NCI-H1694 treated with DMSO at 0.1 percent for 48 hours (cell line): ENCODE data around the gene SLC9C1.
A peak's percentile ranks its signal among the peaks of the same experiment; 100 is the strongest.
"Not testable (repeated sequence)": the region's sequence is repeated elsewhere in the genome, so short reads cannot be mapped to it uniquely, and the experiment has no call there.

Source experiments
- DNase-seq: peaks from one replicate; lab custom pipeline; 2025; lab: John Stamatoyannopoulos, UW

The SLC9C1 gene

GRCh38 chr3:112187300-112187699 lies 106.7 kb downstream of the SLC9C1 start:
- DNase-seq = no peak

GRCh38 chr3:112185423-112186035 lies 108.5 kb downstream of the SLC9C1 start:
- DNase-seq = not testable (repeated sequence)

GRCh38 chr3:112175646-112176045 lies 118.4 kb downstream of the SLC9C1 start:
- DNase-seq = no peak

GRCh38 chr3:112175037-112175436 lies 119.0 kb downstream of the SLC9C1 start:
- DNase-seq = no peak

GRCh38 chr3:112171144-112171543 lies 122.9 kb downstream of the SLC9C1 start:
- no peak for DNase-seq

GRCh38 chr3:112170046-112170445 lies 124.0 kb downstream of the SLC9C1 start:
- DNase-seq = no peak

- DNase-seq = no peak
Observed at GRCh38 chr3:112167758-112168157, 126.3 kb downstream of the SLC9C1 start.

GRCh38 chr3:112149136-112149535 lies 144.9 kb downstream of the SLC9C1 start:
- DNase-seq = no peak

GRCh38 chr3:112143689-112144088 lies 150.3 kb downstream of the SLC9C1 start:
- no peak for DNase-seq

- no peak for DNase-seq
Observed at GRCh38 chr3:112143251-112143650, 150.8 kb downstream of the SLC9C1 start.

- no peak for DNase-seq
Observed at GRCh38 chr3:112141293-112141692, 152.7 kb downstream of the SLC9C1 start.

GRCh38 chr3:112140584-112140983 lies 153.4 kb downstream of the SLC9C1 start:
- no peak for DNase-seq

GRCh38 chr3:112138219-112138969 lies 155.6 kb downstream of the SLC9C1 start:
- no peak for DNase-seq

- no peak for DNase-seq
Observed at GRCh38 chr3:112137781-112138180, 156.2 kb downstream of the SLC9C1 start.

- peak; percentile 15 for DNase-seq
Observed at GRCh38 chr3:112136959-112137693, 156.9 kb downstream of the SLC9C1 start.

GRCh38 chr3:112136046-112136445 lies 158.0 kb downstream of the SLC9C1 start:
- no peak for DNase-seq

- DNase-seq = no peak
Observed at GRCh38 chr3:112134335-112135124, 159.5 kb downstream of the SLC9C1 start.

- no peak for DNase-seq
Observed at GRCh38 chr3:112133626-112134334, 160.2 kb downstream of the SLC9C1 start.

- no peak for DNase-seq
Observed at GRCh38 chr3:112132975-112133448, 161.0 kb downstream of the SLC9C1 start, which contains the start of gene GCSAM. TSS of gene GCSAM (minus strand) at chr3:112133248. CDS start at chr3:112133120, 128 bp downstream.

GRCh38 chr3:112132554-112132953 lies 161.5 kb downstream of the SLC9C1 start:
- DNase-seq = no peak

- DNase-seq = no peak
Observed at GRCh38 chr3:112132088-112132487, 161.9 kb downstream of the SLC9C1 start.
